Type B pancreatic cell (in vitro differentiated cells): ENCODE data around the gene SLC37A2. TPM values are rescaled to one million over a fixed set of nuclear protein-coding genes. Genes with fewer than 3 reads are reported as not detected.
A peak's percentile ranks its signal among the peaks of the same experiment; 100 is the strongest.

Experiments used
- DNase-seq: peaks from one replicate; pipeline ENCODE4 v3.0.0; 2021; ENCODE audit warnings: mixed read lengths; ENCODE audit not compliant: unreplicated experiment; ENCODE audit errors: extremely low spot score
- H3K27ac Mint-ChIP-seq: 2 replicates; pipeline ENCODE4 v1.8.0; 2021; ENCODE audit warnings: mild to moderate bottlenecking, mixed read lengths
- H3K27me3 Mint-ChIP-seq: 2 replicates; pipeline ENCODE4 v1.8.0; 2021; ENCODE audit warnings: mixed read lengths
- H3K36me3 Mint-ChIP-seq: 2 replicates; pipeline ENCODE4 v1.8.0; 2021; ENCODE audit warnings: mixed read lengths
- H3K4me1 Mint-ChIP-seq: one replicate; pipeline ENCODE4 v1.8.0; 2021; ENCODE audit warnings: mixed read lengths; ENCODE audit not compliant: unreplicated experiment
- H3K4me3 Mint-ChIP-seq: 2 replicates; pipeline ENCODE4 v1.8.0; 2021; ENCODE audit warnings: mild to moderate bottlenecking, mixed read lengths
- H3K9me3 Mint-ChIP-seq: 2 replicates; pipeline ENCODE4 v1.8.0; 2021; ENCODE audit warnings: mixed read lengths
- CTCF ChIP-seq: fragments of 200-600 bp; sonication (generic); conservative IDR thresholded peaks from 2 replicates; pipeline ENCODE4 v1.5.0; 2021; ENCODE audit warnings: antibody characterized with exemption, mild to moderate bottlenecking
- total RNA-seq: library from RNA; stranded (reverse); gene quantifications from 2 replicates; pipeline ENCODE4 v1.2.1, GENCODE V29; 2021; ENCODE audit warnings: low replicate concordance

Gene SLC37A2
- total RNA-seq, 1 donor from 2014 or later = 1.3 TPM

GRCh38 chr11:125139778-125140177 is 76.7 kb downstream of the SLC37A2 start:
- no peak for DNase-seq
- Mint-ChIP-seq H3K36me3 (no peaks in the 10 kb centered on the region), H3K9me3 (no peaks in the 10 kb centered on the region), H3K27ac (peak overlapping the region; percentile 52), H3K4me3 (peak overlapping the region; percentile 28), H3K27me3 (peaks cover 46% of the 10 kb centered on the region), H3K4me1 (peaks cover 44% of the 10 kb centered on the region)
- no peak for TF ChIP-seq CTCF

Other genes starting within 250 kb of the SLC37A2 start
- 5.5 and 27.4 TPM in 2 replicates for gene ROBO3, start 197.9 kb upstream of the SLC37A2 start, total RNA-seq
- not detected in 2 replicates for gene ROBO4, start 165.4 kb upstream of the SLC37A2 start, total RNA-seq
- gene HEPN1, start 144.1 kb upstream of the SLC37A2 start, total RNA-seq = not detected in 2 replicates
- gene HEPACAM, start 127.3 kb upstream of the SLC37A2 start, total RNA-seq = 0.43 TPM in 1 of 2 replicates, not detected in the other
- gene CCDC15, start 109.1 kb upstream of the SLC37A2 start, total RNA-seq = 1.5 and 3.2 TPM in 2 replicates
- 17.2 and 33.2 TPM in 2 replicates for gene TMEM218, start 48.3 kb downstream of the SLC37A2 start, total RNA-seq
- gene PKNOX2, start 101.4 kb downstream of the SLC37A2 start, total RNA-seq = 0.95 and 15.3 TPM in 2 replicates